Cerebellar nuclear complex (tissue), 1 donor: ENCODE measurements around the gene F9.
"Not testable (repeated sequence)": the region's sequence is repeated elsewhere in the genome, so short reads cannot be mapped to it uniquely, and the experiment has no call there.

Experiments used
- DNase-seq, 2 experiments: peaks; one replicate each; lab custom pipeline; 2025; lab: John Stamatoyannopoulos, UW

F9 gene

DNA sequence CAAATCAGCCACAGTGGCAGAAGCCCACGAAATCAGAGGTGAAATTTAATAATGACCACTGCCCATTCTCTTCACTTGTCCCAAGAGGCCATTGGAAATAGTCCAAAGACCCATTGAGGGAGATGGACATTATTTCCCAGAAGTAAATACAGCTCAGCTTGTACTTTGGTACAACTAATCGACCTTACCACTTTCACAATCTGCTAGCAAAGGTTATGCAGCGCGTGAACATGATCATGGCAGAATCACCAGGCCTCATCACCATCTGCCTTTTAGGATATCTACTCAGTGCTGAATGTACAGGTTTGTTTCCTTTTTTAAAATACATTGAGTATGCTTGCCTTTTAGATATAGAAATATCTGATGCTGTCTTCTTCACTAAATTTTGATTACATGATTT, at the start of gene F9:
Gene F9 (plus strand): TSS at position 190 of the 400 bp plus-strand sequence. CDS start 26 bp downstream, at position 216.
- no peak for DNase-seq

- no peak for DNase-seq
Measured at GRCh38 chrX:139483699-139484098, 46.8 kb upstream of the F9 start.

- DNase-seq: no peak
Measured at GRCh38 chrX:139484591-139484990, 45.9 kb upstream of the F9 start.

DNA sequence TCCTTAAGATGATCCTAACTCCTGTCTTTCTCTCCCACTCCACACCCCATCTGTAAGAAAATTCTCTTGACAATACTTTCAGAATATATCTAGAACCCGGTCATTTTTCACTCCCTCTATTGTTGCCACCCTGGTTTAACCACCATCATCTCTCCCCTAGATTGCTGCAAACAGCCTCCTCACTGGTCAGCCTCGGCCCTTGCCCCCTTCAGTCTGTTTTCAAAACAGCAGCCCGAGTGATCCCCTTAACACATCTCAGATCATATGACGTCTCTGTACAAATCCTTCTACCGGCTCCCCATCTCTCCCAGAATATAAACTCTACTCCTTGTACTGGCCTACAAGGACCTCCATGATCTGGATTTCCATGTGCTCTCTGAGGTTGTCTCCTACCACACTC, 35.2 kb upstream of the F9 start:
- DNase-seq: no peak

- no peak for DNase-seq
Measured at GRCh38 chrX:139506333-139506732, 24.2 kb upstream of the F9 start.

GRCh38 chrX:139508099-139508498, 22.4 kb upstream of the F9 start:
- DNase-seq: no peak

GRCh38 chrX:139518475-139518874, 12.1 kb upstream of the F9 start:
- no peak for DNase-seq

DNA sequence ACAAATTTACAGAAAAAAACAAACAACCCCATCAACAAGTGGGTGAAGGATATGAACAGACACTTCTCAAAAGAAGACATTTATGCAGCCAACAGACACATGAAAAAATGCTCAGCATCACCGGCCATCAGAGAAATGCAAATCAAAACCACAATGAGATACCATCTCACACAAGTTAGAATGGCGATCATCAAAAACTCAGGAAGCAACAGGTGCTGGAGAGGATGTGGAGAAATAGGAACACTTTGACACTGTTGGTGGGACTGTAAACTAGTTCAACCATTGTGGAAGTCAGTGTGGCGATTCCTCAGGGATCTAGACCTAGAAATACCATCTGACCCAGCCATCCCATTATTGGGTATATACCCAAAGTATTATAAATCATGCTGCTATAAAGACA, 1.7 kb upstream of the F9 start:
- DNase-seq: not testable (repeated sequence)

DNA sequence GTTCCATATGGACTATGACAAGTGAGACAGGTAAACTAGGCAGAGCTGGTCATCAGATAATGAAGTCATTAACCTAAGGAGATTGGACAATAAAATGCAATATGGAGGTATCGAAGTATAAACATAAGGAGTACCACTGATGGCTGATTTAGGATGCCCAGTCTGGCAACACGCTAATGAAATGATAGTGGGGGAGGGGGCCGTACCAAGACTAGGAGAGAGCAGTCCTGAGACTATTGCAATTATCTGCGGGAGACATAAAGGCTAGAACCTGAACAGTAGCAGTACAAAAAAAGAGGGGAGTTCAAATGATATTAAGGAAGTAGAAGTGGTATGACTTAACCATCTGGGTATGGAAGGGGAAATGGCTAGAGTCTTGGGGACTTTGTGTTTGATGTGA, 2.3 kb downstream of the F9 start:
- DNase-seq: no peak

DNA sequence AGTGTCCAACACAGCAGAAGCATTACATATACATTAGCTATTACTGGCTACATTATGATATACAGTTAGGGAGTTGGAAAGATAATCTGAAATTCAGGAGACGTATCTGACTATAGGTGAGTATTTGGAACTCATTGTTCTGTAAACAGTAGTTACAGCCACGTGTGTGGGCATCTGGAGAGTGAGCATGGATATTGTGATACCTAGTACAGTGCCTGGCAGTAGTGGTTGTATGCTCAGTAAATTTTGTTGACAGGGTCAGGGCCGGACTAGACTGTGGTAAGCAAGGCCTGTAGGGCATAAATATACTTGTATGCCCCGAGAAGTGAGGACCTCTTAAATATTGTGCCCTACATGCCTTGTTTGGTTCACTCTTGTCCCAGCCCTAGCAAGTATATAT, 2.9 kb downstream of the F9 start:
- DNase-seq: no peak

- no peak for DNase-seq
Measured at GRCh38 chrX:139538907-139539790, 8.6 kb downstream of the F9 start.

DNA sequence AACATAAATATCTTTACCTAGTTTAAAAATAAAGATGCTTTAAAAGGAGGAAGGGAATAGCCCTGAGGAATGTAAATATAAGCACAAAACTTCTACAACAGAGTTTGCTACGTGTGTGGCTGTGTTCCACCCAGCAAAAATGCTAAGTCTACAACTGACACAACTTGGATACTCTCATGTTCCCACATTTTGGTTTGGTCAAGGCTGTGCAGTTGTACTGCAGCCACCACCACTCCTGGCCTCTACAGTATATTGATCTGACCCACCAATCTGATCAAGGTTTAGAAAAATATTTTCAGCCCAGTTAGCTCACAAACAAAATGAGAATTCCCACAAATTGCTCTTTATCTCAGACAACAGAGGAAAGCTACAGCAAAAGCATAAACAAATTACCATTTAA, 12.1 kb downstream of the F9 start:
- DNase-seq: no peak

DNA sequence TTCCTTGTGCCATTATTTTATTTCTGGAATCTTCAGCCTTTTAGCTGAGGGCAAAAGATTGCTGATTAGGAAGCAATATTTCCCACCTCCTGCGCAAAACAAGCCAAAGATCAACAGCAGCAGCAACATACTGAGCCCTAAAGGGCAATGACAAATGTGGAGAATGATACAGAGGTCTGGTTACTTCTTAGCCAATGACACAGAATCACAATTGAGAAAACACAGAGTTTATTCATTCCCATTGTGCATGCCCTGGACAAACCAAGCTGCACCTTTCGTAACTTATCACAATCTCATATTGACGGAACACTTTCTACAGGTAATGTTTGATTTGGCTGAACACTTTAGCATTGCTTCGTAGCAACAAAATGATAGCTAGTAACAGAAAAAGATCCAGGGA, 13.4 kb downstream of the F9 start:
- no peak for DNase-seq

DNA sequence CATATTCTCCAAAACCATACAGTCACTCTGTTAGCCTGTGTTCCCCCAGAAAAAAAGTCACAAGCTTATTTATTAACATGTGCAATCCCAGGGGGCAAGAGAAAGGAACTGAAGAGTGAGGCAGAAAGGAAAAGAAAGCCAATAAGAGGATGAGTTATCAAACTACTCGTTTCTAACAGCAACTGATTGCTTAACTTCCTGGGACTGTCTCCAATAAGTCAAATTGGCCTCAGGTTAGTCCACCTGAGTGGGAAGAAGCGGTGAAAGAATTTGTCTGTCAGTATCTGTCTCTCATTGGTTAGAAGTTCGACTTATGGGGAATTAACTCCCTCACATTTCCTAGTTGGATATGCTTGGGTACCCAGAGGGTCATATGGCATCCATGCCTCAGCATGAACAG, 14.1 kb downstream of the F9 start:
- no peak for DNase-seq

- no peak for DNase-seq
Measured at GRCh38 chrX:139554376-139554775, 23.8 kb downstream of the F9 start.

GRCh38 chrX:139554991-139555675, 24.6 kb downstream of the F9 start:
- no peak for DNase-seq

DNA sequence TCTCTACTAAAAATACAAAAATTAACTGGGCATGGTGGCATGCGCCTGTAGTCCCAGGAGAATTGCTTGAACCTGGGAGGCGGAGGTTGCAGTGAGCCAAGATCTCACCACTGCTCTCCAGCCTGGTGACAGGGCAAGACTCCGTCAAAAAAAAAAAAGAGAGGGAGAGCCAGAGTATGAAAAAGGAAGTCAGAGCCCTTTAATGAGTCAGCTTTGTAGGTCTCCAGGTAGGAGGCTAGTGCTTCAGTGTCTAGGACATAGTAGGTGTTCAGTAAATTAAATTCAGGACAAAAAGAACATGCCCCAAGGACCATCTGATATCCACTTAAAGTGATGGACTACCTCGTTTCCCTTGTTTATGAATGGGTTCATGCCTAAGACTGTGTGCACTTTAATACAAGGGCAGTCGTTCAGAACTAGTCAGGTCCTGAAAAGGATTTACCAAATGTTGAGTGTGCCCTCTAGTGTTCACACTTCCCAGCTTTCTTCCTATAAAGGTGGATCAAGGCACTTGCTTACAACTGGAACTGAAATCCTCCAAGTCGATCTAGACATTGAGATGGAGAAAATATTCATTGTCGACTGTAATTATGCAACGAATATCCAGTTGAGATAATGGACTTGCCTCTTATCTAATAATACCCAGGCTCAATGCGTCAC, 29.0 kb downstream of the F9 start:
- DNase-seq: no peak

- no peak for DNase-seq
Measured at GRCh38 chrX:139560221-139560620, 29.7 kb downstream of the F9 start.

GRCh38 chrX:139563251-139563650, 32.7 kb downstream of the F9 start:
- DNase-seq: no peak

GRCh38 chrX:139566981-139567380, 36.4 kb downstream of the F9 start:
- DNase-seq: no peak

DNA sequence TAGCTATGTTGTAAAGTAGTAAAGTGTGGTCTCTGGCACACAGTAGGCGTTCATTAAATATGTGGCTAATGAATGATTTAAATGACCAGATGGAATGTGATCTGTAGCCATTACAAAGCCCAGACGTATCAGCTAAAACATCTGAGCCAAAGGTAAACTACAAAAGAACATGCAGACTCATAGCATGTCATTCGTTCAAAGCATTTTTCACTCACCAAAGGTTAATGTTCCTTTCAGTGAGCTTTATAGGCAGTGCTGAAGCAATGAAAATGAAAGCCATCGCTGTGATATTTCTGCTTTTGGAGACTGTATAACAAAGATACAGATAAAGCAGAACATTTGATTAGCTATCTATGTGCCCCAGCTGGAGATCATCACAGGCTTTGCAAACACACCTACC, 50.5 kb downstream of the F9 start:
- DNase-seq: no peak

GRCh38 chrX:139585613-139586012, 55.1 kb downstream of the F9 start:
- no peak for DNase-seq

DNA sequence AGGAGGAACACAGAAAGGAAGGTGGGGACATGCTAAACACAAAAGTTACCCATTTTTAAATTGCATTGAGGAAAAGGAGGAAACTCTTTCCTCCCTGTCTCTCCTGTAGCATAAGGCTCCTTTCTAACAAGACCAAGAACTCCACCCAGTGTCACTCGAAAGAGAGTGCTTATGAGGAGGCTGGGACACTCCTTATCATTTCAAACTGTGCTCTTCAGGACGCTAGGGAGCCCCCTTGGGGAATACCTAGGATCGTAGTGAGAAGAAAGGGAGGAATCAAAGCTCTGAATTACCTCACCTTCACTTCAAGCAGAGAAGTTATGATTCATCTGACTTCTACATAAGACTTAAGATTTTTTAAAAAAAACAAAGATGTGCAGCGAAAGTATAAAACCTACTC, 65.5 kb downstream of the F9 start:
- no peak for DNase-seq
